ENCODE measurements around the gene TMEM186. TPM values are rescaled to one million over a fixed set of nuclear protein-coding genes. Genes with fewer than 3 reads are reported as not detected.

TMEM186 gene
- total RNA-seq, result 1 to 10 TPM; 5.2 to 6.3 TPM

GRCh38 chr16:8797364-8798173 is at the start of gene TMEM186, which contains the start of gene PMM2:
TMEM186 (minus strand) TSS chr16:8797639; CDS start chr16:8797614, 25 bp downstream.
PMM2 (plus strand) TSS chr16:8797839; CDS start chr16:8797883, 44 bp downstream.

Other genes starting within 250 kb of the TMEM186 start
- not detected for gene TMEM114, start 207.1 kb downstream of the TMEM186 start, total RNA-seq
- 10 to 100 TPM; 17.0 to 21.0 TPM for gene METTL22, start 175.9 kb downstream of the TMEM186 start, total RNA-seq
- gene ABAT, start 123.0 kb downstream of the TMEM186 start, total RNA-seq, result 1 to 10 TPM; 3.3 to 6.5 TPM
- gene PMM2, start 200 bp upstream of the TMEM186 start, total RNA-seq, result 10 to 100 TPM; 24.1 to 34.0 TPM
- 100 to 1,000 TPM in 1 of 2 donors, 10 to 100 TPM in 1; 42.3 to 211 TPM for gene CARHSP1, start 71.4 kb upstream of the TMEM186 start, total RNA-seq
- gene LITAFD, start 84.7 kb upstream of the TMEM186 start, total RNA-seq, result not detected
- gene USP7, start 166.3 kb upstream of the TMEM186 start, total RNA-seq, result 10 to 100 TPM; 34.4 to 52.9 TPM

All from melanocyte of skin (primary cell).